Sigmoid colon (tissue), 7 donors: ENCODE data around the gene HIVEP1. TPM values are rescaled to one million over a fixed set of nuclear protein-coding genes. Genes with fewer than 3 reads are reported as not detected.

ENCODE experiments used
- DNase-seq: peaks from one replicate; pipeline ENCODE4 v3.0.0-alpha.2; 2019
- H3K27ac ChIP-seq, 4 donors: fragments of 200-600 bp; sonication (generic); one replicate each; pipeline ENCODE4 v1.5.1; 2016 to 2019; ENCODE audit warnings: mild to moderate bottlenecking in 1 of 4
- H3K27me3 ChIP-seq, 3 donors: fragments of 200-600 bp; sonication (generic); one replicate each; pipeline ENCODE4 v1.5.1; 2019; ENCODE audit warnings: mild to moderate bottlenecking in 1 of 3
- H3K36me3 ChIP-seq, 4 donors: fragments of 200-600 bp; sonication (generic); one replicate each; pipeline ENCODE4 v1.5.1; 2016 to 2019
- H3K4me1 ChIP-seq, 4 donors: fragments of 200-600 bp; sonication (generic); one replicate each; pipeline ENCODE4 v1.5.1; 2017 to 2019
- H3K4me3 ChIP-seq, 4 donors: fragments of 200-600 bp; sonication (generic); one replicate each; pipeline ENCODE4 v1.5.1; 2017 to 2019; ENCODE audit warnings: mild to moderate bottlenecking in 2 of 4, moderate library complexity in 1 of 4
- H3K9me3 ChIP-seq, 4 donors: fragments of 200-600 bp in 3 of 4; sonication (generic) in 3 of 4; one replicate each; pipeline versions ENCODE4 v1.5.1 to v1.6.1; 2013 to 2019
- EP300 ChIP-seq, 4 donors: sonication (generic); formaldehyde crosslinking; IDR thresholded peaks; one replicate each; pipeline ENCODE4 v1.6.1; 2017; ENCODE audit warnings: antibody characterized with exemption in 4 of 4
- POLR2A ChIP-seq, 2 donors: fragments of 450-650 bp; IDR thresholded peaks; one replicate each; pipeline ENCODE4 v1.6.1; 2016; ENCODE audit warnings: antibody characterized with exemption in 2 of 2, mild to moderate bottlenecking in 2 of 2, moderate library complexity in 2 of 2
- POLR2AphosphoS5 ChIP-seq, 4 donors: sonication (generic); formaldehyde crosslinking; IDR thresholded peaks; one replicate each; pipeline ENCODE4 v1.6.1; 2017; ENCODE audit warnings: antibody characterized with exemption in 4 of 4
- WGBS, 2 donors: extraction: QIAGEN DNeasy Blood & Tissue Kit; methylation state at CpG; one replicate each; pipeline ENCODE4 v1.1.7; 2013; 5-methylcytosine and 5-hydroxymethylcytosine counted together
- intact Hi-C: fragments of 100-400 bp; cut with DNase I; formaldehyde crosslinking; loops from one replicate; pipeline ENCODE4 v1.15.1; 2023
- polyA plus RNA-seq, 3 donors: library from polyadenylated mRNA; stranded (reverse); fragments of 200-250 nt; gene quantifications; one replicate each; pipeline ENCODE4 v1.2.3, GENCODE V29; 2013
- total RNA-seq, 4 donors: library from RNA; depleted of rRNA; stranded (reverse); fragments of >200 nt; gene quantifications; one replicate each; pipeline ENCODE4 v1.1.0, GENCODE V29; 2016
- TF ChIP-seq, protein P1 (sequence below), 4 experiments: fragments of 450-650 bp in 3 of 4; fragments of 200-600 bp in 1 of 4; IDR thresholded peaks; one replicate each; pipeline ENCODE4 v1.5.1; 2016 to 2019; ENCODE audit warnings: antibody characterized with exemption in 4 of 4, mild to moderate bottlenecking in 3 of 4, moderate library complexity in 2 of 4
- donor health status: healthy with polysubstance abuse.
- donor health status: Bipolar disorder and iron deficiency.
- donor health status: healthy.

Gene HIVEP1
- total and polyA plus RNA-seq, 7 donors, result 4.6 to 28.5 (median 13.2) TPM

- Histone ChIP-seq H3K4me3 (no peak overlapping the region), H3K4me1 (no peaks in the 10 kb centered on the region), H3K27ac (no peak overlapping the region), H3K9me3 (no peaks in the 10 kb centered on the region), H3K36me3 (peaks cover 0 to 2% (median 0%) of the 10 kb centered on the region in 4 donors), H3K27me3 (no peaks in the 10 kb centered on the region)
- TF ChIP-seq, protein P1, sequence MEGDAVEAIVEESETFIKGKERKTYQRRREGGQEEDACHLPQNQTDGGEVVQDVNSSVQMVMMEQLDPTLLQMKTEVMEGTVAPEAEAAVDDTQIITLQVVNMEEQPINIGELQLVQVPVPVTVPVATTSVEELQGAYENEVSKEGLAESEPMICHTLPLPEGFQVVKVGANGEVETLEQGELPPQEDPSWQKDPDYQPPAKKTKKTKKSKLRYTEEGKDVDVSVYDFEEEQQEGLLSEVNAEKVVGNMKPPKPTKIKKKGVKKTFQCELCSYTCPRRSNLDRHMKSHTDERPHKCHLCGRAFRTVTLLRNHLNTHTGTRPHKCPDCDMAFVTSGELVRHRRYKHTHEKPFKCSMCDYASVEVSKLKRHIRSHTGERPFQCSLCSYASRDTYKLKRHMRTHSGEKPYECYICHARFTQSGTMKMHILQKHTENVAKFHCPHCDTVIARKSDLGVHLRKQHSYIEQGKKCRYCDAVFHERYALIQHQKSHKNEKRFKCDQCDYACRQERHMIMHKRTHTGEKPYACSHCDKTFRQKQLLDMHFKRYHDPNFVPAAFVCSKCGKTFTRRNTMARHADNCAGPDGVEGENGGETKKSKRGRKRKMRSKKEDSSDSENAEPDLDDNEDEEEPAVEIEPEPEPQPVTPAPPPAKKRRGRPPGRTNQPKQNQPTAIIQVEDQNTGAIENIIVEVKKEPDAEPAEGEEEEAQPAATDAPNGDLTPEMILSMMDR (IDR thresholded peaks at IDR 0.05), result no peak
- TF ChIP-seq POLR2AphosphoS5 (IDR thresholded peaks at IDR 0.05), result no peak
- TF ChIP-seq EP300 (IDR thresholded peaks at IDR 0.05), result no peak
- no peak for TF ChIP-seq POLR2A (IDR thresholded peaks at IDR 0.05)
- DNase-seq, result no peak
- intact Hi-C loops, result no loop called here
- 87 to 88% methylated on average over 1 of the region's 1 CpG for WGBS, 2 donors
Measured at GRCh38 chr6:12169377-12169776, 157.3 kb downstream of the HIVEP1 start.

DNA sequence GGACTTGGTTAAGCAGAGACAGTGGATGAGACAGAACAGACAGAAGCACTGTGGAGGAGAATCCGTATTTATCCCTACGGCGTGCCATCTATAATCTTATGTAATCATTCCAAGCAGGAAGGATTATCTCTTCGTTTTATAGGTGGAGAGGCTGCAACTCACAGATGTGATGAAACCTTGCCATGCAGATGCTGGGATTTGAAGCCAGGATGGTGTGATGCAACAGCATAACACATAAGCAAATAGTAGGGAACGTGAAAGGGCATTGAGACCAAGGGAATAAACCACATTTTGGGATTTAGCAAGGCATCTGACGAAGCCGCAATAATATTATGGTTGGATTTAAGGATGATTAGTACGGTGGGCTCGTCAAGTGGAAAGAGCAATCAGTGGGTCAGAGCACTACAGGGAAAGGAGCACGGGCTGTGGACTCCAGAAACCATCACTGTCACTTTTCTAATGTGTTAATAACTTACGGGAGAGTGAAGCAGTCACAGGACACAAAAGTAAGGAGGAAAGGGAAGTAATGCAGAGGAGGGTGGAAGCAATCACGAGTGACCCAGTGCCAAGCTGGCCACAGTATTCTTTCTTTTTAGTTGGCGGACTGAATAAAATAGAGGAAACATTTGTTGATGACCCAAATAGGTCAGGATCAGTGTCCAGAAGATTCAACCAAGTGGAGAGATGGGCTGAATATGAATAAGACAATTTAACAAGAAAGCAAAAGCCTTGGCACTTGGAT lies 158.4 kb downstream of the HIVEP1 start:
- WGBS, 2 donors, result 84 to 88% methylated on average over 13 of the region's 13 CpGs

DNA sequence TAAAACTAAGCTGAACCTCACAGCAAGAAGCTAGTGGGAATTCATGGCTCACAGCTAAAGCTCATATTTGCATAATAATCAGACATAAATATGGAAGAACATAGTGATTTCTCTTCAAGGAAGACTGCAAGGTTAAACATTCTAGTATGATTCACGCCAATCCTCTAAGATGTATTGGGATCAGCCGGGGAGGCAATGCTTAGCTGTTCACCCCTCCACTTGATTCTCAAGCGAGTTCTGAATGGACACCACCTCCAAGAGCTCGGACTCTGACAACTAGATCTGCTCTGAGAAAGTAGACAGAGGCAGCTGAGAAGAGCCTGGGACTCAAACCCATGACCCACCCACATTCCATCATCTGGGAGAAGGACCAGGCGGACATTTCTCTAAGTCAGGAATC lies 159.6 kb downstream of the HIVEP1 start:
- intact Hi-C loops, result no loop called here
- Histone ChIP-seq H3K4me3 (no peak overlapping the region), H3K27ac (no peak overlapping the region), H3K4me1 (no peaks in the 10 kb centered on the region), H3K36me3 (no peaks in the 10 kb centered on the region), H3K27me3 (no peaks in the 10 kb centered on the region), H3K9me3 (no peaks in the 10 kb centered on the region)
- 97 to 98% methylated on average over 5 of the region's 5 CpGs for WGBS, 2 donors
- no peak for DNase-seq
- TF ChIP-seq, protein P1 (IDR thresholded peaks at IDR 0.05), result no peak
- TF ChIP-seq POLR2AphosphoS5 (IDR thresholded peaks at IDR 0.05) (no peak), EP300 (IDR thresholded peaks at IDR 0.05) (no peak), POLR2A (IDR thresholded peaks at IDR 0.05) (no peak)

More for the DNA sequence above, 158.4 kb downstream of the HIVEP1 start:
- H3K27ac ChIP-seq, result no peak overlapping the region
- DNase-seq, result no peak
- H3K4me1 ChIP-seq, result no peaks in the 10 kb centered on the region
- no peaks in the 10 kb centered on the region for H3K36me3 ChIP-seq
- no peak for TF ChIP-seq POLR2AphosphoS5 (IDR thresholded peaks at IDR 0.05)
- TF ChIP-seq POLR2A (IDR thresholded peaks at IDR 0.05), result no peak
- TF ChIP-seq, protein P1 (IDR thresholded peaks at IDR 0.05), result no peak
- no peak for TF ChIP-seq EP300 (IDR thresholded peaks at IDR 0.05)
- no peaks in the 10 kb centered on the region for H3K27me3 ChIP-seq
- intact Hi-C loops, result no loop called here
- H3K4me3 ChIP-seq, result no peak overlapping the region
- H3K9me3 ChIP-seq, result no peaks in the 10 kb centered on the region

DNA sequence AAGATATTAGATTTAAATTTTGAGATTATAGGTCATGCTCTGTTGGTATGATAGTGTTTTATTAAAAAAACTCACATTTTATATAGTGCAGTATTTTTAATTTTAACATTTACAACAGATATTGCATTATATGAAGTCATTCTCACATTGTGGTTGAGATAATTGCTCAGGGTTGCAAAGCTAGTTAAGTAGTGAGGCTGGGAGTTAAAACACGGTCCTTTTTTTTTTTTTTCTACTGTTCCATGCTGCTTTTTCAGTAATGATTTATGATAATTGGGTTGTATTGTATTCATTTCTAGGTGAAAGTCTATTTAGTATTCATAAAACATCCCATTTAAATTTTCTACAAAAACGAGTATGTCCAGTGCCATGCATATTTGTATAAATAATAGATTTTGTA lies 160.5 kb downstream of the HIVEP1 start:
- Histone ChIP-seq H3K27ac (no peak overlapping the region), H3K9me3 (no peaks in the 10 kb centered on the region), H3K36me3 (no peaks in the 10 kb centered on the region), H3K4me3 (no peak overlapping the region), H3K4me1 (no peaks in the 10 kb centered on the region), H3K27me3 (no peaks in the 10 kb centered on the region)
- TF ChIP-seq POLR2A (IDR thresholded peaks at IDR 0.05), result no peak
- TF ChIP-seq POLR2AphosphoS5 (IDR thresholded peaks at IDR 0.05), result no peak
- TF ChIP-seq, protein P1 (IDR thresholded peaks at IDR 0.05), result no peak
- TF ChIP-seq EP300 (IDR thresholded peaks at IDR 0.05), result no peak
- intact Hi-C loops, result no loop called here
- no peak for DNase-seq
- WGBS, 2 donors, result 20 to 44% methylated on average over 2 of the region's 2 CpGs

DNA sequence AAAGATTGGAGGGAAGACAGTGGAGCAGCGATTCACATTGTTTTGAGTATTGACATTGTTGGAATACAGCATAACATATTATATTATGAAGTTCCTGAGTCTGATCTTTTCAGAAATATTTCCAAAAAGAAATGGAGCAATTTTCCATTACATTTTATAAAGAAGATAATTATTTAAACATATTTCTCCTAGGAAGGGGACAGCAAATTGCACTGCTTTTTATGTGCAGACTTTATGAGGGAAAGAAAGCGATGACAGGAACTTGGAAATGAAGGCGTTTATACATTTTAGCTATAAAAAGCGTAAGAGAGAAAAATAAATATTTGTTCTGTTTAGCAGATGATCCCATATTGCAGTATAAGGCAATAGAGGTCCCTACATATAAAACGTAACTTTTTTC lies 161.1 kb downstream of the HIVEP1 start:
- Histone ChIP-seq H3K27me3 (no peaks in the 10 kb centered on the region), H3K4me1 (no peaks in the 10 kb centered on the region), H3K4me3 (no peak overlapping the region), H3K9me3 (no peaks in the 10 kb centered on the region), H3K36me3 (no peaks in the 10 kb centered on the region), H3K27ac (no peak overlapping the region)
- DNase-seq, result no peak
- TF ChIP-seq EP300 (IDR thresholded peaks at IDR 0.05) (no peak), POLR2A (IDR thresholded peaks at IDR 0.05) (no peak), POLR2AphosphoS5 (IDR thresholded peaks at IDR 0.05) (no peak)
- TF ChIP-seq, protein P1 (IDR thresholded peaks at IDR 0.05), result no peak
- WGBS, 2 donors, result 21 to 63% methylated on average over 5 of the region's 5 CpGs
- intact Hi-C loops, result no loop called here
